Endothelial cell (in vitro differentiated cells): ENCODE data around the gene RAB44. TPM values are rescaled to one million over a fixed set of nuclear protein-coding genes. Genes with fewer than 3 reads are reported as not detected.

ENCODE experiments used
- DNase-seq: peaks from one replicate; pipeline ENCODE4 v3.0.0; 2021; ENCODE audit warnings: low spot score
- H3K27ac Mint-ChIP-seq: one replicate; pipeline ENCODE4 v1.8.0; 2021; ENCODE audit warnings: mixed read lengths, inconsistent platforms; ENCODE audit not compliant: unreplicated experiment
- H3K27me3 Mint-ChIP-seq: one replicate; pipeline ENCODE4 v1.8.0; 2021; ENCODE audit warnings: mild to moderate bottlenecking, moderate library complexity, mixed read lengths, inconsistent platforms; ENCODE audit not compliant: unreplicated experiment
- H3K36me3 Mint-ChIP-seq: one replicate; pipeline ENCODE4 v1.8.0; 2021; ENCODE audit warnings: mild to moderate bottlenecking, low read depth, mixed read lengths, inconsistent platforms; ENCODE audit not compliant: unreplicated experiment
- H3K4me1 Mint-ChIP-seq: one replicate; pipeline ENCODE4 v1.8.0; 2021; ENCODE audit warnings: mild to moderate bottlenecking, mixed read lengths, inconsistent platforms; ENCODE audit not compliant: unreplicated experiment
- H3K4me3 Mint-ChIP-seq: one replicate; pipeline ENCODE4 v1.8.0; 2021; ENCODE audit warnings: mild to moderate bottlenecking, mixed read lengths, inconsistent platforms; ENCODE audit not compliant: unreplicated experiment
- H3K9me3 Mint-ChIP-seq: one replicate; pipeline ENCODE4 v1.8.0; 2021; ENCODE audit warnings: mixed read lengths, inconsistent platforms; ENCODE audit not compliant: unreplicated experiment
- CTCF ChIP-seq: fragments of 200-600 bp; sonication (generic); IDR thresholded peaks from one replicate; pipeline ENCODE4 v1.5.0; 2021; ENCODE audit warnings: antibody characterized with exemption; ENCODE audit not compliant: unreplicated experiment
- total RNA-seq: library from RNA; stranded (reverse); fragmentation: NEBNext Ultra II Directional; extraction: Animal tissue kit (Norgen Biotek cat#: 25700); gene quantifications from one replicate; pipeline ENCODE4 v1.2.1, GENCODE V29; 2021; ENCODE audit not compliant: unreplicated experiment

RAB44 gene
- total RNA-seq, 1 donor from 2014 or later, result not detected

GRCh38 chr6:36769183-36769675 lies 71.6 kb downstream of the RAB44 start:
- H3K4me1 Mint-ChIP-seq, result peaks cover 32% of the 10 kb centered on the region
- peaks cover 15% of the 10 kb centered on the region for H3K36me3 Mint-ChIP-seq
- DNase-seq, result no peak
- H3K27me3 Mint-ChIP-seq, result peaks cover 11% of the 10 kb centered on the region
- no peak for TF ChIP-seq CTCF
- no peaks in the 10 kb centered on the region for H3K9me3 Mint-ChIP-seq
- H3K27ac Mint-ChIP-seq, result peak overlapping the region; percentile 75
- H3K4me3 Mint-ChIP-seq, result no peak overlapping the region

GRCh38 chr6:36769676-36770499 lies 72.3 kb downstream of the RAB44 start:
- Mint-ChIP-seq H3K4me1 (peaks cover 32% of the 10 kb centered on the region), H3K27me3 (peaks cover 8% of the 10 kb centered on the region), H3K4me3 (peak overlapping the region; percentile 21), H3K36me3 (peaks cover 21% of the 10 kb centered on the region), H3K9me3 (no peaks in the 10 kb centered on the region), H3K27ac (peak overlapping the region; percentile 70)
- TF ChIP-seq CTCF, result no peak
- no peak for DNase-seq

GRCh38 chr6:36771145-36771544 lies 73.5 kb downstream of the RAB44 start:
- H3K27me3 Mint-ChIP-seq, result peaks cover 11% of the 10 kb centered on the region
- no peak for DNase-seq
- H3K36me3 Mint-ChIP-seq, result peaks cover 27% of the 10 kb centered on the region
- H3K4me3 Mint-ChIP-seq, result no peak overlapping the region
- H3K9me3 Mint-ChIP-seq, result no peaks in the 10 kb centered on the region
- H3K4me1 Mint-ChIP-seq, result peaks cover 35% of the 10 kb centered on the region
- peak overlapping the region; percentile 70 for H3K27ac Mint-ChIP-seq
- TF ChIP-seq CTCF, result no peak

- H3K27ac Mint-ChIP-seq, result no peak overlapping the region
- no peak for DNase-seq
These were observed 74.8 kb downstream of the RAB44 start for GRCh38 chr6:36772397-36772796.

More at GRCh38 chr6:36772397-36772796, 74.8 kb downstream of the RAB44 start:
- Mint-ChIP-seq H3K4me1 (peaks cover 40% of the 10 kb centered on the region), H3K4me3 (no peak overlapping the region), H3K27me3 (peaks cover 11% of the 10 kb centered on the region), H3K36me3 (peaks cover 33% of the 10 kb centered on the region), H3K9me3 (no peaks in the 10 kb centered on the region)
- no peak for TF ChIP-seq CTCF
